PFSK-1 (cell line): Measurements from ENCODE around the gene SNCA. TPM values are rescaled to one million over a fixed set of nuclear protein-coding genes. Genes with fewer than 3 reads are reported as not detected.

ENCODE experiments used
- FOXP2 ChIP-seq: optimal IDR thresholded peaks from 2 replicates; pipeline ENCODE3; 2011; ENCODE audit warnings: borderline replicate concordance, control low read depth, inconsistent platforms; ENCODE audit not compliant: insufficient read depth; ENCODE audit errors: extremely low read length, extremely low read depth
- POLR2AphosphoS5 ChIP-seq: IDR thresholded peaks from 2 replicates; pipeline ENCODE4 v1.6.1; 2012; ENCODE audit warnings: low read depth, mild to moderate bottlenecking, control low read depth, low read length, moderate library complexity
- REST ChIP-seq, 2 experiments: IDR thresholded peaks; 2 replicates each; pipeline versions ENCODE4 v1.6.1 to v1.8.0; 2011 to 2012; ENCODE audit warnings: low read depth in 2 of 2, low read length in 2 of 2, control low read depth in 1 of 2, inconsistent platforms in 1 of 2, mild to moderate bottlenecking in 1 of 2, moderate library complexity in 1 of 2; ENCODE audit not compliant: insufficient read depth in 1 of 2
- SIN3A ChIP-seq: IDR thresholded peaks from 2 replicates; pipeline ENCODE4 v1.6.1; 2012; ENCODE audit warnings: mild to moderate bottlenecking, low read length, moderate library complexity, borderline replicate concordance; ENCODE audit not compliant: insufficient read depth
- TAF1 ChIP-seq: IDR thresholded peaks from 2 replicates; pipeline ENCODE4 v1.6.1; 2012; ENCODE audit warnings: low read length, control low read depth, borderline replicate concordance; ENCODE audit not compliant: insufficient read depth
- polyA plus RNA-seq: library from polyadenylated mRNA; unstranded; fragments of >200 nt; gene quantifications from one replicate; pipeline ENCODE4 v1.2.1, GENCODE V29; 2012; ENCODE audit warnings: low read depth, missing spikeins; ENCODE audit not compliant: insufficient read length

Gene SNCA
- polyA plus RNA-seq: 5.4 TPM

- TF ChIP-seq FOXP2 (no peak), POLR2AphosphoS5 (no peak)
Observed at GRCh38 chr4:89836897-89837384, at the start of gene SNCA. Gene SNCA (minus strand): TSS chr4:89837161. CDS start chr4:89835667, 1,494 bp downstream.

- TF ChIP-seq REST (IDR thresholded peaks at IDR 0.05; ENCODE audit: insufficient read depth in 1 of 2, low read depth in 2 of 2, low read length in 2 of 2) (no peak), TAF1 (no peak), SIN3A (no peak), FOXP2 (no peak), POLR2AphosphoS5 (no peak)
Observed at GRCh38 chr4:89879215-89879614, 42.3 kb upstream of the SNCA start.

- TF ChIP-seq POLR2AphosphoS5 (no peak), SIN3A (no peak), TAF1 (no peak), REST (IDR thresholded peaks at IDR 0.05; ENCODE audit: insufficient read depth in 1 of 2, low read depth in 2 of 2, low read length in 2 of 2) (no peak), FOXP2 (no peak)
Observed at GRCh38 chr4:89878611-89879010, 41.6 kb upstream of the SNCA start.

GRCh38 chr4:89876548-89876947 lies 39.6 kb upstream of the SNCA start:
- TF ChIP-seq FOXP2 (no peak), TAF1 (no peak), REST (IDR thresholded peaks at IDR 0.05; ENCODE audit: insufficient read depth in 1 of 2, low read depth in 2 of 2, low read length in 2 of 2) (no peak), POLR2AphosphoS5 (no peak), SIN3A (no peak)

GRCh38 chr4:89871211-89871610 lies 34.2 kb upstream of the SNCA start:
- TF ChIP-seq SIN3A: no peak
- no peak for TF ChIP-seq REST (IDR thresholded peaks at IDR 0.05; ENCODE audit: insufficient read depth in 1 of 2, low read depth in 2 of 2, low read length in 2 of 2)
- TF ChIP-seq POLR2AphosphoS5: no peak
- TF ChIP-seq FOXP2: no peak
- TF ChIP-seq TAF1: no peak
